ENCODE data around the gene JAGN1.
A peak's percentile ranks its signal among the peaks of the same experiment; 100 is the strongest.
"Not testable (repeated sequence)": the region's sequence is repeated elsewhere in the genome, so short reads cannot be mapped to it uniquely, and the experiment has no call there.

The JAGN1 gene

GRCh38 chr3:9878700-9879099 is 11.7 kb upstream of the JAGN1 start:
- H3K36me3 Mint-ChIP-seq (ENCODE audit: low read depth) = no peaks in the 10 kb centered on the region
- no peaks in the 10 kb centered on the region for H3K9me3 Mint-ChIP-seq
- H3K27me3 Mint-ChIP-seq = no peaks in the 10 kb centered on the region
- intact Hi-C loops (cut with micrococcal nuclease) = no loop called here
- H3K27ac Mint-ChIP-seq = no peak overlapping the region
- H3K4me3 Mint-ChIP-seq = no peak overlapping the region
- H3K4me1 Mint-ChIP-seq (ENCODE audit: low read depth) = no peaks in the 10 kb centered on the region

GRCh38 chr3:9879830-9880549 is 10.4 kb upstream of the JAGN1 start, which contains the start of gene CIDEC:
CIDEC (minus strand) TSS chr3:9880253; CDS start chr3:9878486, 1,767 bp downstream.
- Mint-ChIP-seq H3K4me3 (no peak within 1 kb of the TSS), H3K27me3 (no peaks in the 10 kb centered on the region), H3K4me1 (ENCODE audit: low read depth) (no peaks in the 10 kb centered on the region), H3K27ac (no peak within 1 kb of the TSS), H3K9me3 (no peaks in the 10 kb centered on the region), H3K36me3 (ENCODE audit: low read depth) (no peaks in the 10 kb centered on the region)
- intact Hi-C loops (cut with micrococcal nuclease) = no loop called here

- H3K27me3 Mint-ChIP-seq = no peaks in the 10 kb centered on the region
- intact Hi-C loops (cut with micrococcal nuclease) = no loop called here
- no peaks in the 10 kb centered on the region for H3K4me1 Mint-ChIP-seq (ENCODE audit: low read depth)
- H3K27ac Mint-ChIP-seq = no peak overlapping the region
- H3K4me3 Mint-ChIP-seq = no peak overlapping the region
- no peaks in the 10 kb centered on the region for H3K36me3 Mint-ChIP-seq (ENCODE audit: low read depth)
- H3K9me3 Mint-ChIP-seq = no peaks in the 10 kb centered on the region
These were observed 9.0 kb upstream of the JAGN1 start for GRCh38 chr3:9881441-9881840.

GRCh38 chr3:9883706-9884554 is 6.5 kb upstream of the JAGN1 start:
- intact Hi-C loops (cut with micrococcal nuclease) = no loop called here
- H3K4me3 Mint-ChIP-seq = no peak overlapping the region
- H3K9me3 Mint-ChIP-seq = no peaks in the 10 kb centered on the region
- no peaks in the 10 kb centered on the region for H3K27me3 Mint-ChIP-seq
- no peaks in the 10 kb centered on the region for H3K36me3 Mint-ChIP-seq (ENCODE audit: low read depth)
- H3K4me1 Mint-ChIP-seq (ENCODE audit: low read depth) = no peaks in the 10 kb centered on the region
- no peak overlapping the region for H3K27ac Mint-ChIP-seq

GRCh38 chr3:9884555-9885165 is 5.8 kb upstream of the JAGN1 start:
- intact Hi-C loops (cut with micrococcal nuclease) = no loop called here
- no peaks in the 10 kb centered on the region for H3K9me3 Mint-ChIP-seq
- no peaks in the 10 kb centered on the region for H3K4me1 Mint-ChIP-seq (ENCODE audit: low read depth)
- no peaks in the 10 kb centered on the region for H3K36me3 Mint-ChIP-seq (ENCODE audit: low read depth)
- H3K4me3 Mint-ChIP-seq = no peak overlapping the region
- H3K27me3 Mint-ChIP-seq = no peaks in the 10 kb centered on the region
- no peak overlapping the region for H3K27ac Mint-ChIP-seq

GRCh38 chr3:9886328-9886727 is 4.1 kb upstream of the JAGN1 start:
- H3K27ac Mint-ChIP-seq = no peak overlapping the region
- H3K27me3 Mint-ChIP-seq = no peaks in the 10 kb centered on the region
- intact Hi-C loops (cut with micrococcal nuclease) = no loop called here
- peaks cover 10% of the 10 kb centered on the region for H3K36me3 Mint-ChIP-seq (ENCODE audit: low read depth)
- no peak overlapping the region for H3K4me3 Mint-ChIP-seq
- H3K9me3 Mint-ChIP-seq = no peaks in the 10 kb centered on the region
- H3K4me1 Mint-ChIP-seq (ENCODE audit: low read depth) = peaks cover 5% of the 10 kb centered on the region

GRCh38 chr3:9887480-9887879 is 2.9 kb upstream of the JAGN1 start:
- Mint-ChIP-seq H3K27me3 (no peaks in the 10 kb centered on the region), H3K4me1 (ENCODE audit: low read depth) (peaks cover 10% of the 10 kb centered on the region), H3K4me3 (no peak overlapping the region), H3K9me3 (no peaks in the 10 kb centered on the region), H3K27ac (no peak overlapping the region), H3K36me3 (ENCODE audit: low read depth) (peaks cover 15% of the 10 kb centered on the region)
- intact Hi-C loops (cut with micrococcal nuclease) = no loop called here

- no peak overlapping the region for H3K4me3 Mint-ChIP-seq
These were observed 1.9 kb upstream of the JAGN1 start for GRCh38 chr3:9888540-9888939.

GRCh38 chr3:9889405-9889804 is 1.0 kb upstream of the JAGN1 start:
- Mint-ChIP-seq H3K27ac (no peak overlapping the region), H3K36me3 (ENCODE audit: low read depth) (peaks cover 25% of the 10 kb centered on the region), H3K4me3 (no peak overlapping the region), H3K9me3 (no peaks in the 10 kb centered on the region), H3K27me3 (no peaks in the 10 kb centered on the region), H3K4me1 (ENCODE audit: low read depth) (peaks cover 17% of the 10 kb centered on the region)
- intact Hi-C loops (cut with micrococcal nuclease) = no loop called here

More at GRCh38 chr3:9888540-9888939, 1.9 kb upstream of the JAGN1 start:
- H3K36me3 Mint-ChIP-seq (ENCODE audit: low read depth) = peaks cover 25% of the 10 kb centered on the region
- intact Hi-C loops (cut with micrococcal nuclease) = no loop called here
- H3K9me3 Mint-ChIP-seq = no peaks in the 10 kb centered on the region
- H3K27ac Mint-ChIP-seq = no peak overlapping the region
- peaks cover 17% of the 10 kb centered on the region for H3K4me1 Mint-ChIP-seq (ENCODE audit: low read depth)
- no peaks in the 10 kb centered on the region for H3K27me3 Mint-ChIP-seq

- H3K9me3 Mint-ChIP-seq = no peaks in the 10 kb centered on the region
- no peaks in the 10 kb centered on the region for H3K27me3 Mint-ChIP-seq
- peaks cover 17% of the 10 kb centered on the region for H3K4me1 Mint-ChIP-seq (ENCODE audit: low read depth)
- intact Hi-C loops (cut with micrococcal nuclease) = loop anchor here (2.0 kb wide), 1 partner anchor 24 kb away; no protein-coding TSS in a partner anchor
- peak overlapping the region; percentile 93 for H3K4me3 Mint-ChIP-seq
- H3K27ac Mint-ChIP-seq = peak overlapping the region; percentile 95
- peaks cover 33% of the 10 kb centered on the region for H3K36me3 Mint-ChIP-seq (ENCODE audit: low read depth)
These were observed 737 bp downstream of the JAGN1 start for GRCh38 chr3:9891072-9891622.

GRCh38 chr3:9893739-9894138 is 3.3 kb downstream of the JAGN1 start:
- no peaks in the 10 kb centered on the region for H3K9me3 Mint-ChIP-seq
- H3K36me3 Mint-ChIP-seq (ENCODE audit: low read depth) = peaks cover 33% of the 10 kb centered on the region
- intact Hi-C loops (cut with micrococcal nuclease) = no loop called here
- no peak overlapping the region for H3K4me3 Mint-ChIP-seq
- no peak overlapping the region for H3K27ac Mint-ChIP-seq
- H3K27me3 Mint-ChIP-seq = no peaks in the 10 kb centered on the region
- peaks cover 26% of the 10 kb centered on the region for H3K4me1 Mint-ChIP-seq (ENCODE audit: low read depth)

GRCh38 chr3:9895715-9896114 is 5.3 kb downstream of the JAGN1 start:
- intact Hi-C loops (cut with micrococcal nuclease); H3K4me3 Mint-ChIP-seq; H3K27ac Mint-ChIP-seq; H3K27me3 Mint-ChIP-seq; H3K9me3 Mint-ChIP-seq: not testable (repeated sequence)
- peaks cover 34% of the 10 kb centered on the region for H3K4me1 Mint-ChIP-seq (ENCODE audit: low read depth)
- H3K36me3 Mint-ChIP-seq (ENCODE audit: low read depth) = peaks cover 27% of the 10 kb centered on the region

GRCh38 chr3:9896755-9897407 is 6.5 kb downstream of the JAGN1 start:
- H3K9me3 Mint-ChIP-seq; intact Hi-C loops (cut with micrococcal nuclease); H3K27me3 Mint-ChIP-seq; H3K27ac Mint-ChIP-seq; H3K4me3 Mint-ChIP-seq: not testable (repeated sequence)
- Mint-ChIP-seq H3K4me1 (ENCODE audit: low read depth) (peaks cover 31% of the 10 kb centered on the region), H3K36me3 (ENCODE audit: low read depth) (peaks cover 22% of the 10 kb centered on the region)

Data from dendritic cell treated with granulocyte-macrophage colony-stimulating factor and Interleukin-4, amounts not matched to agents 40 ng/mL and 50 ng/mL, for 4 days (primary cell).